ENCODE data around the gene TNFSF4. TPM values are rescaled to one million over a fixed set of nuclear protein-coding genes. Genes with fewer than 3 reads are reported as not detected.

Gene TNFSF4
- total RNA-seq, 1 experiment from 2014 or later: 1.8 TPM

- DNase-seq (ENCODE audit: low read depth): no peak
- in situ Hi-C loops (cut with HindIII; ENCODE audit: low pct_unique_long_range_greater_than_20kb, low sequenced_read_pairs): no loop called here
Measured at GRCh38 chr1:173220157-173220556, 13.0 kb upstream of the TNFSF4 start.

- in situ Hi-C loops (cut with HindIII; ENCODE audit: low pct_unique_long_range_greater_than_20kb, low sequenced_read_pairs): no loop called here
- no peak for DNase-seq (ENCODE audit: low read depth)
Measured at GRCh38 chr1:173213665-173214064, 6.5 kb upstream of the TNFSF4 start.

- no peak for DNase-seq (ENCODE audit: low read depth)
- in situ Hi-C loops (cut with HindIII; ENCODE audit: low pct_unique_long_range_greater_than_20kb, low sequenced_read_pairs): no loop called here
Measured at GRCh38 chr1:173212952-173213491, 5.9 kb upstream of the TNFSF4 start.

- in situ Hi-C loops (cut with HindIII; ENCODE audit: low pct_unique_long_range_greater_than_20kb, low sequenced_read_pairs): no loop called here
- no peak for DNase-seq (ENCODE audit: low read depth)
Measured at GRCh38 chr1:173210716-173211231, 3.6 kb upstream of the TNFSF4 start.

GRCh38 chr1:173210283-173210682 is 3.2 kb upstream of the TNFSF4 start:
- in situ Hi-C loops (cut with HindIII; ENCODE audit: low pct_unique_long_range_greater_than_20kb, low sequenced_read_pairs): no loop called here
- DNase-seq (ENCODE audit: low read depth): no peak

- DNase-seq (ENCODE audit: low read depth): no peak
- in situ Hi-C loops (cut with HindIII; ENCODE audit: low pct_unique_long_range_greater_than_20kb, low sequenced_read_pairs): no loop called here
Measured at GRCh38 chr1:173208868-173209267, 1.7 kb upstream of the TNFSF4 start.

- in situ Hi-C loops (cut with HindIII; ENCODE audit: low pct_unique_long_range_greater_than_20kb, low sequenced_read_pairs): no loop called here
- no peak for DNase-seq (ENCODE audit: low read depth)
Measured at GRCh38 chr1:173208146-173208545, 1.0 kb upstream of the TNFSF4 start.

GRCh38 chr1:173205146-173206051 is 1.7 kb downstream of the TNFSF4 start:
- no peak for DNase-seq (ENCODE audit: low read depth)
- in situ Hi-C loops (cut with HindIII; ENCODE audit: low pct_unique_long_range_greater_than_20kb, low sequenced_read_pairs): no loop called here

GRCh38 chr1:173204693-173205092 is 2.4 kb downstream of the TNFSF4 start:
- DNase-seq (ENCODE audit: low read depth): no peak
- in situ Hi-C loops (cut with HindIII; ENCODE audit: low pct_unique_long_range_greater_than_20kb, low sequenced_read_pairs): no loop called here

- DNase-seq (ENCODE audit: low read depth): peak; percentile 48
- in situ Hi-C loops (cut with HindIII; ENCODE audit: low pct_unique_long_range_greater_than_20kb, low sequenced_read_pairs): no loop called here
Measured at GRCh38 chr1:173202424-173203145, 4.5 kb downstream of the TNFSF4 start.

- no peak for DNase-seq (ENCODE audit: low read depth)
- in situ Hi-C loops (cut with HindIII; ENCODE audit: low pct_unique_long_range_greater_than_20kb, low sequenced_read_pairs): no loop called here
Measured at GRCh38 chr1:173201969-173202368, 5.2 kb downstream of the TNFSF4 start.

- no peak for DNase-seq (ENCODE audit: low read depth)
- in situ Hi-C loops (cut with HindIII; ENCODE audit: low pct_unique_long_range_greater_than_20kb, low sequenced_read_pairs): no loop called here
Measured at GRCh38 chr1:173195596-173196088, 11.5 kb downstream of the TNFSF4 start.

- no peak for DNase-seq (ENCODE audit: low read depth)
- in situ Hi-C loops (cut with HindIII; ENCODE audit: low pct_unique_long_range_greater_than_20kb, low sequenced_read_pairs): no loop called here
Measured at GRCh38 chr1:173193639-173194038, 13.5 kb downstream of the TNFSF4 start.

- in situ Hi-C loops (cut with HindIII; ENCODE audit: low pct_unique_long_range_greater_than_20kb, low sequenced_read_pairs): no loop called here
- no peak for DNase-seq (ENCODE audit: low read depth)
Measured at GRCh38 chr1:173191011-173191705, 16.0 kb downstream of the TNFSF4 start.

GRCh38 chr1:173190101-173190936 is 16.8 kb downstream of the TNFSF4 start:
- in situ Hi-C loops (cut with HindIII; ENCODE audit: low pct_unique_long_range_greater_than_20kb, low sequenced_read_pairs): no loop called here

GRCh38 chr1:173187671-173188237 is 19.4 kb downstream of the TNFSF4 start:
- in situ Hi-C loops (cut with HindIII; ENCODE audit: low pct_unique_long_range_greater_than_20kb, low sequenced_read_pairs): no loop called here

More at GRCh38 chr1:173190101-173190936, 16.8 kb downstream of the TNFSF4 start:
- DNase-seq (ENCODE audit: low read depth): peak; percentile 99

GRCh38 chr1:173181791-173182190 is 25.3 kb downstream of the TNFSF4 start:
- in situ Hi-C loops (cut with HindIII; ENCODE audit: low pct_unique_long_range_greater_than_20kb, low sequenced_read_pairs): no loop called here
- no peak for DNase-seq (ENCODE audit: low read depth)

More at GRCh38 chr1:173187671-173188237, 19.4 kb downstream of the TNFSF4 start:
- DNase-seq (ENCODE audit: low read depth): no peak
